SK-N-SH treated with all-trans-retinoic acid at 6 μM for 48 hours (cell line): Measurements from ENCODE around the gene RHOA.

Experiments
- CSDC2 ChIP-seq: fragments of 250-450 bp; sonication (Bioruptor Pico); IDR thresholded peaks from 2 replicates; pipeline ENCODE4 v1.5.0; 2020; ENCODE audit warnings: mild to moderate bottlenecking, moderate library complexity
- GLIS3 ChIP-seq: fragments of 250-450 bp; sonication (Bioruptor Pico); IDR thresholded peaks from 2 replicates; pipeline ENCODE4 v1.5.0; 2020; ENCODE audit warnings: mild to moderate bottlenecking, moderate library complexity
- ISL1 ChIP-seq: fragments of 250-450 bp; sonication (Bioruptor Pico); IDR thresholded peaks from 2 replicates; pipeline ENCODE4 v2.1.2; 2022; ENCODE audit warnings: mild to moderate bottlenecking, moderate library complexity
- OSR1 ChIP-seq: fragments of 250-450 bp; sonication (Bioruptor Pico); IDR thresholded peaks from 2 replicates; pipeline ENCODE4 v1.8.0; 2022; ENCODE audit warnings: moderate library complexity, mild to moderate bottlenecking, inconsistent platforms
- RARB ChIP-seq: fragments of 250-450 bp; sonication (Bioruptor Pico); IDR thresholded peaks from 2 replicates; pipeline ENCODE4 v1.8.0; 2021; ENCODE audit warnings: mild to moderate bottlenecking, moderate library complexity
- SNAI2 ChIP-seq: fragments of 250-450 bp; sonication (Bioruptor Pico); IDR thresholded peaks from 2 replicates; pipeline ENCODE4 v1.5.0; 2020; ENCODE audit warnings: mild to moderate bottlenecking, moderate library complexity
- TOX ChIP-seq: fragments of 250-450 bp; sonication (Bioruptor Pico); IDR thresholded peaks from 2 replicates; pipeline ENCODE4 v1.8.0; 2021; ENCODE audit warnings: mild to moderate bottlenecking, moderate library complexity, borderline replicate concordance
- ZFP3 ChIP-seq: fragments of 250-450 bp; sonication (Bioruptor Pico); IDR thresholded peaks from 2 replicates; pipeline ENCODE4 v1.5.0; 2020; ENCODE audit warnings: mild to moderate bottlenecking, moderate library complexity
- ZNF565 ChIP-seq: fragments of 450-650 bp; formaldehyde crosslinking; conservative IDR thresholded peaks from 2 replicates; pipeline ENCODE4 v1.5.0; 2020; ENCODE audit warnings: low read depth, mild to moderate bottlenecking, moderate library complexity
- ZNF70 ChIP-seq: fragments of 450-650 bp; formaldehyde crosslinking; IDR thresholded peaks from 2 replicates; pipeline ENCODE4 v1.5.0; 2020; ENCODE audit warnings: mild to moderate bottlenecking, moderate library complexity
- TF ChIP-seq, protein P1 (sequence below): fragments of 250-450 bp; sonication (Bioruptor Pico); IDR thresholded peaks from 2 replicates; pipeline ENCODE4 v1.8.0; 2020; ENCODE audit warnings: mild to moderate bottlenecking, moderate library complexity, borderline replicate concordance
- TF ChIP-seq, protein P2 (sequence below): fragments of 250-450 bp; sonication (Bioruptor Pico); IDR thresholded peaks from 2 replicates; pipeline ENCODE4 v1.5.0; 2020; ENCODE audit warnings: mild to moderate bottlenecking, moderate library complexity
- TF ChIP-seq, protein P3 (sequence below): fragments of 250-450 bp; sonication (Bioruptor Pico); IDR thresholded peaks from 2 replicates; pipeline ENCODE4 v1.5.1; 2020; ENCODE audit warnings: low read depth, mild to moderate bottlenecking, moderate library complexity

DNA sequence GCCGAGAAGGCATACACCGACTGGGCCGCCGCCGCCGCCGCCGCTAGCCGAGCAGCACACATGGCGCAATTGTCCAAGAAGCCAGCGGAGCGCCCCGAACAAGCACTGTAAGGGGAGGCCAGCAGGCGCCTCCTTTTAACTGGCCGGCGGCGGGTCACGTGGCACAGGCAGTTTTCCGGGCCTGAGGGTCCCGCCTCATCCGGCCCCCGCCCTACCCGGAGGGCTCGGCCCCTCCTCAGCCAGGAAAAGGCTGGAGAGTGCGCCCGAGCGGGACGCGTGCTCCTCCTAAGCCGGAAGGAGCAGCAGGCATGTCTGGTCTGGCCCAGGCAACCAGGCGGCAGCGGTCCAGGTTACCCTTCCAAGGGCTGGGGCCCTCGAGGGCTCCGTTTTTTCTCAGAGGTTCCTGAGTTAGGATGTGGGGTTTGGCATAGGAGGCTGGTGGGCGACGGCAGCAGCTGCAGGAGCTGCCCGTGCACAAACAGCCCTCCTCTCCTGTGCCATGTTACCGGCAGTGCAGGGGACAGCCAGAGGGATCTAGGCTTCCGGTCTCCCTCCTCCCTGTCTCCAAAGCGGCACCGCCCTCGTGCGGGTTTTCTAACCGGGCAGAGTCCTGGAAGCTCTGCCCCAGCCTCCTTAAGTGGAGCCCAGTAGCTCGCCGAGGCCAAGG, 53.4 kb downstream of the RHOA start, which contains the start of gene GPX1:
- no peak for TF ChIP-seq RARB (CRISPR knock-in tag)
- peak; percentile 86 for TF ChIP-seq CSDC2
- TF ChIP-seq TOX (CRISPR knock-in tag): no peak
- TF ChIP-seq, protein P1, sequence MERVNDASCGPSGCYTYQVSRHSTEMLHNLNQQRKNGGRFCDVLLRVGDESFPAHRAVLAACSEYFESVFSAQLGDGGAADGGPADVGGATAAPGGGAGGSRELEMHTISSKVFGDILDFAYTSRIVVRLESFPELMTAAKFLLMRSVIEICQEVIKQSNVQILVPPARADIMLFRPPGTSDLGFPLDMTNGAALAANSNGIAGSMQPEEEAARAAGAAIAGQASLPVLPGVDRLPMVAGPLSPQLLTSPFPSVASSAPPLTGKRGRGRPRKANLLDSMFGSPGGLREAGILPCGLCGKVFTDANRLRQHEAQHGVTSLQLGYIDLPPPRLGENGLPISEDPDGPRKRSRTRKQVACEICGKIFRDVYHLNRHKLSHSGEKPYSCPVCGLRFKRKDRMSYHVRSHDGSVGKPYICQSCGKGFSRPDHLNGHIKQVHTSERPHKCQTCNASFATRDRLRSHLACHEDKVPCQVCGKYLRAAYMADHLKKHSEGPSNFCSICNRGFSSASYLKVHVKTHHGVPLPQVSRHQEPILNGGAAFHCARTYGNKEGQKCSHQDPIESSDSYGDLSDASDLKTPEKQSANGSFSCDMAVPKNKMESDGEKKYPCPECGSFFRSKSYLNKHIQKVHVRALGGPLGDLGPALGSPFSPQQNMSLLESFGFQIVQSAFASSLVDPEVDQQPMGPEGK: peak; percentile 61; the same call in 1 of the 2 replicates
- TF ChIP-seq SNAI2 (CRISPR knock-in tag): 0 out of 2 replicates have a peak, but pooled peaks have one; percentile 58
- TF ChIP-seq, protein P2, sequence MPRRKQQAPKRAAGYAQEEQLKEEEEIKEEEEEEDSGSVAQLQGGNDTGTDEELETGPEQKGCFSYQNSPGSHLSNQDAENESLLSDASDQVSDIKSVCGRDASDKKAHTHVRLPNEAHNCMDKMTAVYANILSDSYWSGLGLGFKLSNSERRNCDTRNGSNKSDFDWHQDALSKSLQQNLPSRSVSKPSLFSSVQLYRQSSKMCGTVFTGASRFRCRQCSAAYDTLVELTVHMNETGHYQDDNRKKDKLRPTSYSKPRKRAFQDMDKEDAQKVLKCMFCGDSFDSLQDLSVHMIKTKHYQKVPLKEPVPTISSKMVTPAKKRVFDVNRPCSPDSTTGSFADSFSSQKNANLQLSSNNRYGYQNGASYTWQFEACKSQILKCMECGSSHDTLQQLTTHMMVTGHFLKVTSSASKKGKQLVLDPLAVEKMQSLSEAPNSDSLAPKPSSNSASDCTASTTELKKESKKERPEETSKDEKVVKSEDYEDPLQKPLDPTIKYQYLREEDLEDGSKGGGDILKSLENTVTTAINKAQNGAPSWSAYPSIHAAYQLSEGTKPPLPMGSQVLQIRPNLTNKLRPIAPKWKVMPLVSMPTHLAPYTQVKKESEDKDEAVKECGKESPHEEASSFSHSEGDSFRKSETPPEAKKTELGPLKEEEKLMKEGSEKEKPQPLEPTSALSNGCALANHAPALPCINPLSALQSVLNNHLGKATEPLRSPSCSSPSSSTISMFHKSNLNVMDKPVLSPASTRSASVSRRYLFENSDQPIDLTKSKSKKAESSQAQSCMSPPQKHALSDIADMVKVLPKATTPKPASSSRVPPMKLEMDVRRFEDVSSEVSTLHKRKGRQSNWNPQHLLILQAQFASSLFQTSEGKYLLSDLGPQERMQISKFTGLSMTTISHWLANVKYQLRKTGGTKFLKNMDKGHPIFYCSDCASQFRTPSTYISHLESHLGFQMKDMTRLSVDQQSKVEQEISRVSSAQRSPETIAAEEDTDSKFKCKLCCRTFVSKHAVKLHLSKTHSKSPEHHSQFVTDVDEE (CRISPR knock-in tag): no peak
- TF ChIP-seq OSR1 (CRISPR knock-in tag): no peak
- TF ChIP-seq ZNF565 (CRISPR knock-in tag): no peak
- TF ChIP-seq, protein P3, sequence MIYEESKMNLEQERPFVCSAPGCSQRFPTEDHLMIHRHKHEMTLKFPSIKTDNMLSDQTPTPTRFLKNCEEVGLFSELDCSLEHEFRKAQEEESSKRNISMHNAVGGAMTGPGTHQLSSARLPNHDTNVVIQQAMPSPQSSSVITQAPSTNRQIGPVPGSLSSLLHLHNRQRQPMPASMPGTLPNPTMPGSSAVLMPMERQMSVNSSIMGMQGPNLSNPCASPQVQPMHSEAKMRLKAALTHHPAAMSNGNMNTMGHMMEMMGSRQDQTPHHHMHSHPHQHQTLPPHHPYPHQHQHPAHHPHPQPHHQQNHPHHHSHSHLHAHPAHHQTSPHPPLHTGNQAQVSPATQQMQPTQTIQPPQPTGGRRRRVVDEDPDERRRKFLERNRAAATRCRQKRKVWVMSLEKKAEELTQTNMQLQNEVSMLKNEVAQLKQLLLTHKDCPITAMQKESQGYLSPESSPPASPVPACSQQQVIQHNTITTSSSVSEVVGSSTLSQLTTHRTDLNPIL (CRISPR knock-in tag): peak; percentile 66; the same call in 1 of the 2 replicates
- TF ChIP-seq ZFP3 (CRISPR knock-in tag): peak; percentile 75
- no peak for TF ChIP-seq ISL1 (CRISPR knock-in tag)
- no peak; the same call in 1 of the 2 replicates for TF ChIP-seq GLIS3 (CRISPR knock-in tag)
- no peak for TF ChIP-seq ZNF70 (CRISPR knock-in tag)
